ENCODE results near the gene PRKAG2.

GRCh38 chr7:151777495-151777880, 99.4 kb downstream of the PRKAG2 start:
- TF ChIP-seq CTCF (IDR thresholded peaks at IDR 0.05) = no peak
- TF ChIP-seq POLR2A (IDR thresholded peaks at IDR 0.05) = no peak

Data from Peyer's patch (tissue), 4 donors.